GM12878 (cell line): ENCODE data around the gene TMEM52. TPM values are rescaled to one million over a fixed set of nuclear protein-coding genes. Genes with fewer than 3 reads are reported as not detected.

Experiments used
- ATAC-seq: fragments of 200-7000 bp; cut with Tn5 transposase; 3 replicates; pipeline ENCODE4 v1.9.1; 2020; ENCODE audit warnings: mild to moderate bottlenecking, moderate library complexity
- BruUV-seq: library from RNA; stranded (reverse); fragments of 400-500 nt; replicated peaks from 2 replicates; lab custom pipeline; 2021; lab: Mats Ljungman, UMichigan
- CTCF ChIA-PET: fragments of 300-600 bp; sonication (Branson Sonifier 250); formaldehyde crosslinking; extraction: SDS; loops from one replicate; lab custom pipeline; 2021; ENCODE audit warnings: inconsistent platforms; lab: Yijun Ruan, JAX
- POLR2A ChIA-PET: fragments of 350-600 bp; formaldehyde crosslinking; extraction: SDS; loops from one replicate; lab custom pipeline; 2021; ENCODE audit warnings: inconsistent platforms; lab: Charles Lee
- RAD21 ChIA-PET: fragments of 300-600 bp; sonication (Branson Sonifier 250); formaldehyde crosslinking; loops from one replicate; lab custom pipeline; 2023; ENCODE audit warnings: antibody characterized with exemption; ENCODE audit not compliant: unreplicated experiment; lab: Charles Lee
- SMC1A ChIA-PET: fragments of 300-600 bp; sonication (Branson Sonifier 250); formaldehyde crosslinking; loops from one replicate; lab custom pipeline; 2023; ENCODE audit not compliant: unreplicated experiment, uncharacterized antibody; lab: Charles Lee
- DNase-seq: peaks from one replicate; pipeline ENCODE4 v3.0.0-alpha.2; 2011; ENCODE audit warnings: low read depth, low spot score
- FAIRE-seq: peaks from 3 replicates; lab custom pipeline; 2011; peaks lifted over from hg19 to GRCh38; lab: Jason Lieb, UNC
- H2AFZ ChIP-seq: 2 replicates; pipeline ENCODE4 v1.6.0; 2011; ENCODE audit warnings: low read depth, low read length, control low read depth; ENCODE audit not compliant: control insufficient read depth
- H3K27ac ChIP-seq: 2 replicates; pipeline ENCODE4 v1.5.1; 2011; ENCODE audit warnings: control low read depth; ENCODE audit not compliant: control insufficient read depth, insufficient read depth
- H3K27me3 ChIP-seq, 2 experiments: replicated peaks in 1 of 2; 2 replicates each; pipeline versions ENCODE4 v1.6.0 to v1.6.1; 2011; ENCODE audit warnings: low read length in 1 of 2; ENCODE audit not compliant: control insufficient read depth in 2 of 2, insufficient read depth in 2 of 2
- H3K36me3 ChIP-seq, 2 experiments: 2 replicates each; pipeline ENCODE4 v1.5.1; 2011; ENCODE audit warnings: low read length in 1 of 2; ENCODE audit not compliant: control insufficient read depth in 2 of 2, insufficient read depth in 2 of 2
- H3K4me1 ChIP-seq: 2 replicates; pipeline ENCODE4 v1.6.1; 2011; ENCODE audit warnings: mild to moderate bottlenecking, low read length, moderate library complexity, mixed read lengths; ENCODE audit not compliant: control insufficient read depth, insufficient read depth
- H3K4me2 ChIP-seq: 2 replicates; pipeline ENCODE4 v1.6.0; 2011; ENCODE audit warnings: control low read depth; ENCODE audit not compliant: control insufficient read depth, insufficient read depth
- H3K4me3 ChIP-seq: fragments of 200-600 bp; sonication (generic); 2 replicates; pipeline ENCODE4 v1.5.1; 2016
- H3K79me2 ChIP-seq: 2 replicates; pipeline ENCODE4 v1.6.0; 2011; ENCODE audit warnings: low read length; ENCODE audit not compliant: control insufficient read depth, insufficient read depth
- H3K9ac ChIP-seq: 2 replicates; pipeline ENCODE4 v1.8.0; 2011; ENCODE audit warnings: low read length, control low read depth, mixed read lengths; ENCODE audit not compliant: control insufficient read depth, insufficient read depth
- H3K9me3 ChIP-seq: replicated peaks from 3 replicates; pipeline ENCODE4 v1.5.1; 2011; ENCODE audit warnings: mild to moderate bottlenecking, low read length; ENCODE audit not compliant: control insufficient read depth, insufficient read depth
- H4K20me1 ChIP-seq: 2 replicates; pipeline ENCODE4 v1.6.0; 2011; ENCODE audit not compliant: control insufficient read depth, insufficient read depth
- ESRRA ChIP-seq: IDR thresholded peaks from 2 replicates; pipeline ENCODE4 v1.6.1; 2012; ENCODE audit warnings: mild to moderate bottlenecking, low read length, improper control_type of control experiment
- FOXM1 ChIP-seq: IDR thresholded peaks from 2 replicates; pipeline ENCODE4 v1.6.1; 2012; ENCODE audit warnings: low read depth, mild to moderate bottlenecking, inconsistent platforms, low read length, moderate library complexity
- HCFC1 ChIP-seq: fragments of 150-350 bp; IDR thresholded peaks from 2 replicates; pipeline ENCODE4 v1.6.1; 2014; ENCODE audit warnings: low read length
- KLF5 ChIP-seq: fragments of 450-650 bp; IDR thresholded peaks from 2 replicates; pipeline ENCODE4 v1.6.1; 2014; ENCODE audit warnings: mild to moderate bottlenecking; ENCODE audit not compliant: partially characterized antibody
- LARP7 ChIP-seq: fragments of 450-650 bp; IDR thresholded peaks from 2 replicates; pipeline ENCODE4 v1.6.1; 2017; ENCODE audit warnings: mild to moderate bottlenecking
- MYC ChIP-seq: IDR thresholded peaks from 2 replicates; pipeline ENCODE4 v1.6.1; 2011; ENCODE audit warnings: mild to moderate bottlenecking, low read length, moderate library complexity, inconsistent platforms; ENCODE audit not compliant: insufficient read depth, insufficient replicate concordance, insufficient read length, severe bottlenecking
- POLR2A ChIP-seq: IDR thresholded peaks from 2 replicates; pipeline ENCODE4 v1.6.1; 2011; ENCODE audit warnings: low read depth, mild to moderate bottlenecking, low read length
- SREBF1 ChIP-seq: IDR thresholded peaks from 2 replicates; pipeline ENCODE4 v1.6.1; 2012; ENCODE audit warnings: mild to moderate bottlenecking, low read length
- ZNF592 ChIP-seq: fragments of 450-650 bp; IDR thresholded peaks from 2 replicates; pipeline ENCODE4 v1.6.1; 2017; ENCODE audit warnings: mild to moderate bottlenecking, moderate library complexity
- WGBS: methylation state at CpG from one replicate; pipeline ENCODE4 v1.1.6; 2016; ENCODE audit warnings: low lambda C conversion rate; ENCODE audit not compliant: insufficient replicate concordance, insufficient coverage; ENCODE audit errors: missing lambda C conversion rate; 5-methylcytosine and 5-hydroxymethylcytosine counted together
- in situ Hi-C: fragments of 300-500 bp; cut with MboI; formaldehyde crosslinking; loops from 9 replicates; pipeline ENCODE4 v1.14.3; 2018; ENCODE audit warnings: mixed read lengths
- intact Hi-C: fragments of 100-400 bp; cut with micrococcal nuclease; formaldehyde crosslinking; loops from one replicate; pipeline ENCODE4 v1.14.2; 2022; ENCODE audit not compliant: unreplicated experiment
- polyA plus RNA-seq, 11 experiments: library from polyadenylated mRNA; depleted of rRNA in 4 of 11; unstranded in 6 of 11; stranded (reverse) in 5 of 11; fragments of >200 nt; fragmentation: Nextera tagmentation in 4 of 11; fragmentation: Illumina TruSeq in 1 of 11; extraction: Ambion mirVana in 4 of 11; extraction: Trizol in 1 of 11; gene quantifications; 1 replicate in 1 of 11; 2 replicates in 10 of 11; pipeline versions ENCODE4 v1.2.1 to v1.2.3, GENCODE V29; 2011 to 2016; ENCODE audit warnings: inconsistent platforms in 2 of 11, missing spikeins in 2 of 11, low read depth in 1 of 11
- total RNA-seq, 4 experiments: library from RNA; depleted of rRNA in 3 of 4; stranded (reverse); fragments of >200 nt in 3 of 4; fragmentation: Illumina TruSeq in 1 of 4; extraction: Trizol in 1 of 4; gene quantifications; 2 replicates each; pipeline versions ENCODE4 v1.2.1 to v1.2.3, GENCODE V29; 2013 to 2021
- TF ChIP-seq, protein P1 (sequence below): fragments of 450-650 bp; conservative IDR thresholded peaks from 2 replicates; pipeline ENCODE4 v1.6.1; 2017; ENCODE audit warnings: mild to moderate bottlenecking, moderate library complexity

Gene TMEM52
- total and polyA plus RNA-seq, 10 of the 15 experiments (the other 5 are each of a cell fraction or from before 2014, with no cell fraction given), result 0.17 to 0.33 (median 0.24) TPM; not detected in 7

- TF ChIP-seq ZNF592 (no peak), HCFC1 (no peak), SREBF1 (no peak), POLR2A (no peak), FOXM1 (no peak)
Observed at GRCh38 chr1:1943834-1944570, 24.9 kb upstream of the TMEM52 start (continued).

DNA sequence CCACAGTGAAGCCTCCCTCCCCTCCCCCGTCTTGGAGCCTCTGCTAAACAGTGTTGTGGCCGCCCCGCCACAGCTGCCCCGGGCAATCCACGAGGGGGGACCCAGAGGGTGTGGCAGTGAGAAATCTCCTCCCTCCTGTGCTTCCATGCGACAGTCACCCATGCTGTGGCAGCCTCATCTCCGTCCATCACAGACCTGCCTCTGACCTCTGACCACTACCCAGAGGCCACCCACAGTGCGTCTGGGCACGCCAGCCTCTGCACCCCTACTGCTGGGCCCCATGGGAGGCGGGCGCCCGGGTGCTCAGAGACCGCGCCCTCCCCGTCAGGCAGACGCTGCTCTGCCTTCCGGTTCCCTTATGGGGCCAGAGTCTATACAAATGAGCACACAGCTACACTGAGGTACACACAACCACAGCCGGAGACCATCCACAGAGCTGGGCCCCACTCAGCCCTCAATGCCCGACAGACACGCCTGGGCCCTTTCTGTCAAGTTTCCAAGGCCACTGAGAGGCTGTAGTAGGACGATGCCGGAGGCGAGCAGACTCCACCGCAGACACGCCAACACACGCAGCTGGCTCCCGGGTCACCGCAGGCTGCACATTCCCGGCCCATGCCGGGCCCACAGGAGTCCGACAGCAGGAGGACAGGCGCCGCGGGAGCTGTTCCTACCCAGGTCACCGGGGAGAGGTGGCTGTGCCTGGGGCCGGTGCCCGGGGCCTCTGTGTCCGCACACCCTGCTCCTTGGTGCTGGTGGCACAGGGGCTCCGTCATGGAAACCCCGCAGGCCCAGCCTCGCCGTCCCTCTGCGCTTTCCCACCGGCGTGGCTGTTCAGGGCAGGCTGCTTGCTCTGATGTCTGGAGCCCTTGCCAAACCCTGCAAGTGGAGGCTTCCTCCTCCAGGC is 23.9 kb upstream of the TMEM52 start:
- FAIRE-seq (no peak), ATAC-seq (no peak; the same call in 1 of the 3 replicates), DNase-seq (no peak)
- ChIA-PET CTCF (no interaction called here), POLR2A (no interaction called here), RAD21 (no interaction called here), SMC1A (no interaction called here)
- H2AFZ ChIP-seq, result no peak overlapping the region
- no peak overlapping the region for H3K9ac ChIP-seq
- H3K36me3 ChIP-seq, result no peaks in the 10 kb centered on the region
- intact Hi-C loops, result loop anchor here (5.0 kb wide), 1 partner anchor 104 kb away; no protein-coding TSS in a partner anchor
- H4K20me1 ChIP-seq, result no peaks in the 10 kb centered on the region
- whole genome bisulfite sequencing, result 34% methylated on average over 45 of the region's 45 CpGs
- BruUV-seq, result no TSS peak
- TF ChIP-seq POLR2A (no peak), KLF5 (no peak), ESRRA (no peak), LARP7 (no peak), MYC (no peak)
- TF ChIP-seq, protein P1, sequence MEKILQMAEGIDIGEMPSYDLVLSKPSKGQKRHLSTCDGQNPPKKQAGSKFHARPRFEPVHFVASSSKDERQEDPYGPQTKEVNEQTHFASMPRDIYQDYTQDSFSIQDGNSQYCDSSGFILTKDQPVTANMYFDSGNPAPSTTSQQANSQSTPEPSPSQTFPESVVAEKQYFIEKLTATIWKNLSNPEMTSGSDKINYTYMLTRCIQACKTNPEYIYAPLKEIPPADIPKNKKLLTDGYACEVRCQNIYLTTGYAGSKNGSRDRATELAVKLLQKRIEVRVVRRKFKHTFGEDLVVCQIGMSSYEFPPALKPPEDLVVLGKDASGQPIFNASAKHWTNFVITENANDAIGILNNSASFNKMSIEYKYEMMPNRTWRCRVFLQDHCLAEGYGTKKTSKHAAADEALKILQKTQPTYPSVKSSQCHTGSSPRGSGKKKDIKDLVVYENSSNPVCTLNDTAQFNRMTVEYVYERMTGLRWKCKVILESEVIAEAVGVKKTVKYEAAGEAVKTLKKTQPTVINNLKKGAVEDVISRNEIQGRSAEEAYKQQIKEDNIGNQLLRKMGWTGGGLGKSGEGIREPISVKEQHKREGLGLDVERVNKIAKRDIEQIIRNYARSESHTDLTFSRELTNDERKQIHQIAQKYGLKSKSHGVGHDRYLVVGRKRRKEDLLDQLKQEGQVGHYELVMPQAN, result no peak
- H3K27me3 ChIP-seq, result no peaks in the 10 kb centered on the region
- H3K9me3 ChIP-seq, result no peaks in the 10 kb centered on the region
- no peaks in the 10 kb centered on the region for H3K79me2 ChIP-seq
- no peaks in the 10 kb centered on the region for H3K4me1 ChIP-seq
- no peak overlapping the region for H3K4me2 ChIP-seq
- in situ Hi-C loops, result no loop called here
- no peak overlapping the region for H3K4me3 ChIP-seq
- no peak overlapping the region for H3K27ac ChIP-seq
